Liver (tissue), 3 donors: ENCODE measurements around the gene PCSK1N.

Experiments used
- ATF3 ChIP-seq: IDR thresholded peaks from 2 replicates; pipeline ENCODE4 v1.6.1; 2016; ENCODE audit warnings: antibody characterized with exemption
- EGR1 ChIP-seq, 2 donors: IDR thresholded peaks; 2 replicates each; pipeline ENCODE4 v1.6.1; 2016 to 2018; ENCODE audit warnings: antibody characterized with exemption in 2 of 2, low read depth in 2 of 2
- FOXA2 ChIP-seq: IDR thresholded peaks from 2 replicates; pipeline ENCODE4 v1.6.1; 2016; ENCODE audit warnings: antibody characterized with exemption
- GABPA ChIP-seq, 2 donors: IDR thresholded peaks in 1 of 2; conservative IDR thresholded peaks in 1 of 2; 2 replicates each; pipeline ENCODE4 v1.6.1; 2016; ENCODE audit warnings: antibody characterized with exemption in 2 of 2, mild to moderate bottlenecking in 1 of 2, moderate library complexity in 1 of 2
- HNF4A ChIP-seq, 2 donors: conservative IDR thresholded peaks; 2 replicates each; pipeline ENCODE4 v1.6.1; 2016; ENCODE audit warnings: antibody characterized with exemption in 2 of 2, mild to moderate bottlenecking in 2 of 2
- HNF4G ChIP-seq: IDR thresholded peaks from 2 replicates; pipeline ENCODE4 v1.6.1; 2016; ENCODE audit warnings: antibody characterized with exemption
- RAD21 ChIP-seq, 2 donors: IDR thresholded peaks; 2 replicates each; pipeline ENCODE4 v1.6.1; 2016; ENCODE audit warnings: antibody characterized with exemption in 2 of 2, mild to moderate bottlenecking in 2 of 2
- RXRA ChIP-seq, 2 donors: IDR thresholded peaks; 2 replicates each; pipeline ENCODE4 v1.6.1; 2017 to 2018; ENCODE audit warnings: antibody characterized with exemption in 2 of 2, mild to moderate bottlenecking in 1 of 2
- SP1 ChIP-seq: IDR thresholded peaks from 2 replicates; pipeline ENCODE4 v1.6.1; 2018; ENCODE audit warnings: antibody characterized with exemption, mild to moderate bottlenecking
- TAF1 ChIP-seq: conservative IDR thresholded peaks from 2 replicates; pipeline ENCODE4 v1.6.1; 2016; ENCODE audit warnings: antibody characterized with exemption, mild to moderate bottlenecking
- YY1 ChIP-seq: IDR thresholded peaks from 2 replicates; pipeline ENCODE4 v1.6.1; 2016; ENCODE audit warnings: antibody characterized with exemption, mild to moderate bottlenecking
- TF ChIP-seq, protein P1 (sequence below): IDR thresholded peaks from 2 replicates; pipeline ENCODE4 v1.6.1; 2016; ENCODE audit warnings: antibody characterized with exemption
- TF ChIP-seq, protein P2 (sequence below): fragments of 150-350 bp; IDR thresholded peaks from 2 replicates; pipeline ENCODE4 v1.5.1; 2017; ENCODE audit warnings: improper control_type of control experiment, low read depth, low read length; ENCODE audit not compliant: missing input control
- TF ChIP-seq, protein P3 (sequence below): IDR thresholded peaks from 2 replicates; pipeline ENCODE4 v1.6.1; 2016; ENCODE audit warnings: antibody characterized with exemption
- donor health status: healthy.
- donor health status: healthy.

DNA sequence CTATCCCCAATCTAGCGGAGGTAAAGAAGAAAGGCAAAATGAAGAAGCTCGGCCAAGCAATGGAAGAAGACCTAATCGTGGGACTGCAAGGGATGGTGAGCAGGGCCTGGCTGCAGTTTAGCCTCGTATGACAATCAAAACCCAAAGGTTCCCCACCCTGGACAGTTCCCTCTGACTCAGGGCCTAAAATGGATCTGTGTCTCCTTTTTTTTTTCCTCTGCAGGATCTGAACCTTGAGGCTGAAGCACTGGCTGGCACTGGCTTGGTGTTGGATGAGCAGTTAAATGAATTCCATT, 32.6 kb downstream of the PCSK1N start:
- TF ChIP-seq, protein P1, sequence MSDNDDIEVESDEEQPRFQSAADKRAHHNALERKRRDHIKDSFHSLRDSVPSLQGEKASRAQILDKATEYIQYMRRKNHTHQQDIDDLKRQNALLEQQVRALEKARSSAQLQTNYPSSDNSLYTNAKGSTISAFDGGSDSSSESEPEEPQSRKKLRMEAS, result no peak
- no peak for TF ChIP-seq HNF4G
- TF ChIP-seq, protein P2, sequence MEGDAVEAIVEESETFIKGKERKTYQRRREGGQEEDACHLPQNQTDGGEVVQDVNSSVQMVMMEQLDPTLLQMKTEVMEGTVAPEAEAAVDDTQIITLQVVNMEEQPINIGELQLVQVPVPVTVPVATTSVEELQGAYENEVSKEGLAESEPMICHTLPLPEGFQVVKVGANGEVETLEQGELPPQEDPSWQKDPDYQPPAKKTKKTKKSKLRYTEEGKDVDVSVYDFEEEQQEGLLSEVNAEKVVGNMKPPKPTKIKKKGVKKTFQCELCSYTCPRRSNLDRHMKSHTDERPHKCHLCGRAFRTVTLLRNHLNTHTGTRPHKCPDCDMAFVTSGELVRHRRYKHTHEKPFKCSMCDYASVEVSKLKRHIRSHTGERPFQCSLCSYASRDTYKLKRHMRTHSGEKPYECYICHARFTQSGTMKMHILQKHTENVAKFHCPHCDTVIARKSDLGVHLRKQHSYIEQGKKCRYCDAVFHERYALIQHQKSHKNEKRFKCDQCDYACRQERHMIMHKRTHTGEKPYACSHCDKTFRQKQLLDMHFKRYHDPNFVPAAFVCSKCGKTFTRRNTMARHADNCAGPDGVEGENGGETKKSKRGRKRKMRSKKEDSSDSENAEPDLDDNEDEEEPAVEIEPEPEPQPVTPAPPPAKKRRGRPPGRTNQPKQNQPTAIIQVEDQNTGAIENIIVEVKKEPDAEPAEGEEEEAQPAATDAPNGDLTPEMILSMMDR, result no peak
- no peak for TF ChIP-seq SP1
- no peak for TF ChIP-seq YY1
- no peak for TF ChIP-seq HNF4A (conservative IDR thresholded peaks at IDR 0.05)
- no peak for TF ChIP-seq ATF3
- no peak for TF ChIP-seq EGR1 (IDR thresholded peaks at IDR 0.05; ENCODE audit: low read depth in 2 of 2)
- no peak for TF ChIP-seq GABPA (IDR thresholded peaks at IDR 0.05 in 1 of 2, conservative IDR thresholded peaks at IDR 0.05 in 1 of 2)
- TF ChIP-seq RAD21 (IDR thresholded peaks at IDR 0.05), result no peak
- no peak for TF ChIP-seq RXRA (IDR thresholded peaks at IDR 0.05)
- TF ChIP-seq FOXA2, result no peak
- TF ChIP-seq, protein P3, sequence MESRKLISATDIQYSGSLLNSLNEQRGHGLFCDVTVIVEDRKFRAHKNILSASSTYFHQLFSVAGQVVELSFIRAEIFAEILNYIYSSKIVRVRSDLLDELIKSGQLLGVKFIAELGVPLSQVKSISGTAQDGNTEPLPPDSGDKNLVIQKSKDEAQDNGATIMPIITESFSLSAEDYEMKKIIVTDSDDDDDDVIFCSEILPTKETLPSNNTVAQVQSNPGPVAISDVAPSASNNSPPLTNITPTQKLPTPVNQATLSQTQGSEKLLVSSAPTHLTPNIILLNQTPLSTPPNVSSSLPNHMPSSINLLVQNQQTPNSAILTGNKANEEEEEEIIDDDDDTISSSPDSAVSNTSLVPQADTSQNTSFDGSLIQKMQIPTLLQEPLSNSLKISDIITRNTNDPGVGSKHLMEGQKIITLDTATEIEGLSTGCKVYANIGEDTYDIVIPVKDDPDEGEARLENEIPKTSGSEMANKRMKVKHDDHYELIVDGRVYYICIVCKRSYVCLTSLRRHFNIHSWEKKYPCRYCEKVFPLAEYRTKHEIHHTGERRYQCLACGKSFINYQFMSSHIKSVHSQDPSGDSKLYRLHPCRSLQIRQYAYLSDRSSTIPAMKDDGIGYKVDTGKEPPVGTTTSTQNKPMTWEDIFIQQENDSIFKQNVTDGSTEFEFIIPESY, result no peak
- TF ChIP-seq TAF1, result no peak
